ENCODE measurements around the gene NINJ1. TPM values are rescaled to one million over a fixed set of nuclear protein-coding genes. Genes with fewer than 3 reads are reported as not detected.

NINJ1 gene
- polyA plus RNA-seq, 1 of the 3 experiments (the other 2 are of a cell fraction): 31.7 TPM

- DNase-seq: no peak
- H3K4me3 ChIP-seq (ENCODE audit: low read depth in 2 of 2, low read length in 1 of 2): no peak overlapping the region
- POLR2A ChIA-PET: no interaction called here
These were observed 3.1 kb downstream of the NINJ1 start for GRCh38 chr9:93130861-93131481.

GRCh38 chr9:93129691-93130500 is 4.2 kb downstream of the NINJ1 start:
- CTCF ChIA-PET: interaction anchor here (0.7 to 5.2 kb wide), 8 partner anchors 10 to 182 kb away, joined by 3 to 31 read pairs (median 4); no protein-coding TSS in a partner anchor

More at GRCh38 chr9:93130861-93131481, 3.1 kb downstream of the NINJ1 start:
- H3K4me2 ChIP-seq: no peak overlapping the region
- peaks cover 4% of the 10 kb centered on the region for H3F3A ChIP-seq (replicated peaks; ENCODE audit: insufficient read depth)
- H3K27me3 ChIP-seq (ENCODE audit: insufficient read depth): no peaks in the 10 kb centered on the region
- no peaks in the 10 kb centered on the region for H3K9me2 ChIP-seq
- no peaks in the 10 kb centered on the region for H3K9me3 ChIP-seq
- H3K36me3 ChIP-seq (replicated peaks in 1 of 2; ENCODE audit: control insufficient read depth in 1 of 2, insufficient read depth in 2 of 2, low read length in 1 of 2): peaks cover 0 to 2% of the 10 kb centered on the region in 2 experiments
- no peak overlapping the region for H3K9ac ChIP-seq
- no peak for TF ChIP-seq TAF1 (IDR thresholded peaks at IDR 0.05; ENCODE audit: borderline replicate concordance, low read depth, low read length)
- TF ChIP-seq RCOR1 (IDR thresholded peaks at IDR 0.05; ENCODE audit: low read length): no peak
- no peak for TF ChIP-seq SIN3A (IDR thresholded peaks at IDR 0.05; ENCODE audit: borderline replicate concordance, low read depth, low read length)
- TF ChIP-seq EZH2phosphoT487 (IDR thresholded peaks at IDR 0.05; ENCODE audit: borderline replicate concordance, low read depth): no peak
- no peak for TF ChIP-seq USF2 (IDR thresholded peaks at IDR 0.05; ENCODE audit: borderline replicate concordance, low read depth, low read length)
- TF ChIP-seq MXI1 (IDR thresholded peaks at IDR 0.05; ENCODE audit: low read depth, low read length): no peak
- no peak for TF ChIP-seq GATA2 (CRISPR knock-in tag; IDR thresholded peaks at IDR 0.05)
- TF ChIP-seq NFIC (IDR thresholded peaks at IDR 0.05; ENCODE audit: borderline replicate concordance): no peak
- TF ChIP-seq POLR2AphosphoS5 (IDR thresholded peaks at IDR 0.05; ENCODE audit: low read depth, low read length): no peak
- no peak for TF ChIP-seq MAX (IDR thresholded peaks at IDR 0.05; ENCODE audit: low read depth)
- peaks cover 23% of the 10 kb centered on the region; the same call in 1 of the 2 replicates for H3K79me2 ChIP-seq (ENCODE audit: insufficient read depth)
- peaks cover 8 to 75% of the 10 kb centered on the region in 2 experiments; a peak in 3 of 4 replicates for H3K4me1 ChIP-seq (ENCODE audit: control insufficient read depth in 1 of 2, insufficient read depth in 2 of 2, low read depth in 1 of 2, low read length in 1 of 2)
- 100% methylated on average over 1 of the region's 15 CpGs for WGBS (ENCODE audit: low lambda C conversion rate)
- H3K27ac ChIP-seq (ENCODE audit: low read depth in 2 of 2, low read length in 1 of 2): peak overlapping the region in 1 of 2 experiments; percentile 40; a peak in 1 of 4 replicates
- 0 out of 2 replicates have a peak, but pooled peaks cover 7% of the 10 kb centered on the region for H4K20me1 ChIP-seq (ENCODE audit: insufficient read depth)
- CTCF ChIA-PET: interaction anchor here (1.0 to 2.2 kb wide), 3 partner anchors 10 to 22 kb away, joined by 4 to 6 read pairs (median 4); no protein-coding TSS in a partner anchor
- no peak overlapping the region for H2AFZ ChIP-seq (ENCODE audit: low read depth)

More at GRCh38 chr9:93129691-93130500, 4.2 kb downstream of the NINJ1 start:
- Histone ChIP-seq H3K9me3 (no peaks in the 10 kb centered on the region), H3K4me3 (ENCODE audit: low read depth in 2 of 2, low read length in 1 of 2) (no peak overlapping the region), H3K27me3 (ENCODE audit: insufficient read depth) (no peaks in the 10 kb centered on the region), H2AFZ (ENCODE audit: low read depth) (no peak overlapping the region), H3K9ac (no peak overlapping the region), H3K27ac (ENCODE audit: low read depth in 2 of 2, low read length in 1 of 2) (peak overlapping the region in 1 of 2 experiments; percentile 16; a peak in 1 of 4 replicates), H3K79me2 (ENCODE audit: insufficient read depth) (peaks cover 23% of the 10 kb centered on the region; the same call in 1 of the 2 replicates), H3K4me1 (ENCODE audit: control insufficient read depth in 1 of 2, insufficient read depth in 2 of 2, low read depth in 1 of 2, low read length in 1 of 2) (peaks cover 8 to 73% of the 10 kb centered on the region in 2 experiments; a peak in 3 of 4 replicates), H3K36me3 (replicated peaks in 1 of 2; ENCODE audit: control insufficient read depth in 1 of 2, insufficient read depth in 2 of 2, low read length in 1 of 2) (peaks cover 0 to 5% of the 10 kb centered on the region in 2 experiments), H3K9me2 (no peaks in the 10 kb centered on the region), H4K20me1 (ENCODE audit: insufficient read depth) (0 out of 2 replicates have a peak, but pooled peaks cover 7% of the 10 kb centered on the region), H3F3A (replicated peaks; ENCODE audit: insufficient read depth) (peaks cover 4% of the 10 kb centered on the region), H3K4me2 (no peak overlapping the region)
- POLR2A ChIA-PET: no interaction called here
- TF ChIP-seq MXI1 (IDR thresholded peaks at IDR 0.05; ENCODE audit: low read depth, low read length) (no peak), SMC3 (IDR thresholded peaks at IDR 0.05; ENCODE audit: low read depth, low read length) (no peak), EZH2phosphoT487 (IDR thresholded peaks at IDR 0.05; ENCODE audit: borderline replicate concordance, low read depth) (no peak), ZBTB33 (IDR thresholded peaks at IDR 0.05; ENCODE audit: borderline replicate concordance, low read depth) (no peak), CHD2 (IDR thresholded peaks at IDR 0.05; ENCODE audit: low read length, partially characterized antibody) (no peak), TCF12 (IDR thresholded peaks at IDR 0.05) (no peak), MAX (IDR thresholded peaks at IDR 0.05; ENCODE audit: low read depth) (no peak), CTCF (IDR thresholded peaks at IDR 0.05) (no peak), USF2 (IDR thresholded peaks at IDR 0.05; ENCODE audit: borderline replicate concordance, low read depth, low read length) (no peak), YY1 (IDR thresholded peaks at IDR 0.05; ENCODE audit: low read depth) (no peak)
- DNase-seq: no peak
- 85% methylated on average over 6 of the region's 11 CpGs for WGBS (ENCODE audit: low lambda C conversion rate)

All from SK-N-SH (cell line).